Fibroblast of lung (primary cell): ENCODE data around the gene LTBP1. TPM values are rescaled to one million over a fixed set of nuclear protein-coding genes. Genes with fewer than 3 reads are reported as not detected.
A peak's percentile ranks its signal among the peaks of the same experiment; 100 is the strongest.
"Not testable (repeated sequence)": the region's sequence is repeated elsewhere in the genome, so short reads cannot be mapped to it uniquely, and the experiment has no call there.

Experiments
- DNase-seq, 2 donors: peaks; one replicate each; pipeline versions ENCODE4 v3.0.0 to v3.0.0-alpha.2; 2010; ENCODE audit warnings: low read depth in 2 of 2
- H2AFZ ChIP-seq: 2 replicates; pipeline ENCODE4 v1.5.1; 2012; ENCODE audit warnings: low read length, control low read depth, inconsistent platforms
- H3K27ac ChIP-seq: 2 replicates; pipeline ENCODE4 v1.5.1; 2011; ENCODE audit warnings: low read length, control low read depth; ENCODE audit not compliant: insufficient read depth
- H3K27me3 ChIP-seq: 2 replicates; pipeline ENCODE4 v1.5.1; 2011; ENCODE audit warnings: mild to moderate bottlenecking, low read length; ENCODE audit not compliant: control insufficient read depth, insufficient read depth
- H3K36me3 ChIP-seq: 2 replicates; pipeline ENCODE4 v1.5.1; 2011; ENCODE audit warnings: low read length; ENCODE audit not compliant: control insufficient read depth, insufficient read depth
- H3K4me1 ChIP-seq: 2 replicates; pipeline ENCODE4 v1.5.1; 2011; ENCODE audit warnings: low read length; ENCODE audit not compliant: control insufficient read depth, insufficient read depth; ENCODE audit errors: extremely low read depth
- H3K4me2 ChIP-seq: 2 replicates; pipeline ENCODE4 v1.5.1; 2011; ENCODE audit warnings: low read length, control low read depth; ENCODE audit not compliant: insufficient read depth; ENCODE audit errors: extremely low read depth
- H3K4me3 ChIP-seq, 4 experiments: fragments of 200-600 bp in 1 of 4; sonication (generic) in 1 of 4; replicated peaks in 1 of 4; 2 replicates each; pipeline ENCODE4 v1.5.1; 2011 to 2016; ENCODE audit warnings: low read length in 4 of 4, low read depth in 3 of 4, mild to moderate bottlenecking in 3 of 4, control low read depth in 2 of 4, inconsistent platforms in 1 of 4, mixed read lengths in 1 of 4; ENCODE audit not compliant: insufficient read depth in 1 of 4; ENCODE audit errors: control extremely low read depth in 1 of 4
- H3K79me2 ChIP-seq: 2 replicates; pipeline ENCODE4 v1.5.1; 2012; ENCODE audit warnings: mild to moderate bottlenecking, low read length, inconsistent platforms; ENCODE audit not compliant: control insufficient read depth, insufficient read depth
- H3K9ac ChIP-seq: 2 replicates; pipeline ENCODE4 v1.5.1; 2011; ENCODE audit warnings: mild to moderate bottlenecking, low read length, control low read depth; ENCODE audit not compliant: insufficient read depth
- H3K9me3 ChIP-seq: 2 replicates; pipeline ENCODE4 v1.5.1; 2012; ENCODE audit warnings: low read depth, low read length; ENCODE audit not compliant: control insufficient read depth, insufficient read depth
- H4K20me1 ChIP-seq: 2 replicates; pipeline ENCODE4 v1.5.1; 2011; ENCODE audit warnings: low read length; ENCODE audit not compliant: control insufficient read depth, insufficient read depth; ENCODE audit errors: extremely low read depth
- CTCF ChIP-seq, 2 donors: IDR thresholded peaks in 1 of 2; conservative IDR thresholded peaks in 1 of 2; 1 replicate in 1 of 2; 2 replicates in 1 of 2; pipeline ENCODE4 v1.5.1; 2011 to 2012; ENCODE audit warnings: low read length in 2 of 2, control low read depth in 1 of 2, inconsistent platforms in 1 of 2, low read depth in 1 of 2, mild to moderate bottlenecking in 1 of 2
- EZH2 ChIP-seq: IDR thresholded peaks from 2 replicates; pipeline ENCODE4 v1.5.1; 2012; ENCODE audit warnings: low read length, control low read depth, mild to moderate bottlenecking; ENCODE audit errors: missing control alignments
- polyA plus RNA-seq, 2 donors: library from polyadenylated mRNA; depleted of rRNA in 1 of 2; stranded (reverse) in 1 of 2; unstranded in 1 of 2; fragments of >200 nt; gene quantifications; 2 replicates each; pipeline ENCODE4 v1.2.1, GENCODE V29; 2011 to 2012; ENCODE audit warnings: missing spikeins in 1 of 2
- total RNA-seq: library from RNA; depleted of rRNA; stranded (reverse); fragments of >200 nt; gene quantifications from 2 replicates; pipeline ENCODE4 v1.2.1, GENCODE V29; 2014

Gene LTBP1
- total and polyA plus RNA-seq, 2 donors (not counting 1 experiment from before 2014, with no cell fraction given), result 254 to 324 TPM

GRCh38 chr2:32910883-32911598, 35.7 kb upstream of the LTBP1 start:
- TF ChIP-seq CTCF (conservative IDR thresholded peaks at IDR 0.05 in 1 of 2, IDR thresholded peaks at IDR 0.05 in 1 of 2; ENCODE audit: low read depth in 1 of 2, low read length in 2 of 2) (no peak), EZH2 (no peak)
- Histone ChIP-seq H4K20me1 (no peaks in the 10 kb centered on the region), H3K4me3 (no peak overlapping the region), H3K9me3 (no peaks in the 10 kb centered on the region), H3K4me1 (no peaks in the 10 kb centered on the region), H3K36me3 (no peaks in the 10 kb centered on the region), H3K9ac (no peak overlapping the region), H3K27ac (no peak overlapping the region), H3K79me2 (no peaks in the 10 kb centered on the region), H3K27me3 (no peaks in the 10 kb centered on the region), H2AFZ (no peak overlapping the region), H3K4me2 (no peak overlapping the region)
- peak in 1 of 2 donors; percentile 47 for DNase-seq

- H3K79me2 ChIP-seq, result no peaks in the 10 kb centered on the region
- H3K27ac ChIP-seq, result no peak overlapping the region
- H3K27me3 ChIP-seq, result no peaks in the 10 kb centered on the region
- H3K4me3 ChIP-seq, result no peak overlapping the region
- no peak for TF ChIP-seq CTCF (conservative IDR thresholded peaks at IDR 0.05 in 1 of 2, IDR thresholded peaks at IDR 0.05 in 1 of 2; ENCODE audit: low read depth in 1 of 2, low read length in 2 of 2)
- TF ChIP-seq EZH2, result no peak
- DNase-seq, result no peak
- H2AFZ ChIP-seq, result no peak overlapping the region
- no peaks in the 10 kb centered on the region for H3K9me3 ChIP-seq
- H3K36me3 ChIP-seq, result no peaks in the 10 kb centered on the region
- no peaks in the 10 kb centered on the region for H3K4me1 ChIP-seq
- H3K9ac ChIP-seq, result no peak overlapping the region
- no peak overlapping the region for H3K4me2 ChIP-seq
- H4K20me1 ChIP-seq, result no peaks in the 10 kb centered on the region
Observed at GRCh38 chr2:32915694-32916093, 31.1 kb upstream of the LTBP1 start.

DNA sequence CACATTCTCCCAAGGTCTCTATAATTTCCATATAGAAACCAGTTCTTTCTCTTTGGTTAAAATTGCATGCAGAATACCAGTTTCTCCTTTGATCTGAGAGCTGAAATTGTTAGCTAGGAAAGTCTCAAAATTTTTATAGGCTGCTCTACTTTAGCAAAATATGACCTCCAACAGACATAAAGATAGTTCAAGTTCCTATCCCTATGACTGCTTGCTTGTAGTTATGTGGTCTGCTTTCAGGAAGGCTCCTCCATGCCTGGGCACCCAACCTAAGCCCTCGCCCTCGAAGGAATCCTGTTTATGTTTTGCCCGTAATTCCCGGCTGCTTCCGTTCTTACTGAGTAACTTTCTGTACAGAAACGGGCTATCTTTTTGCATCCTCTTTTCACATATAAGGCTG, 28.0 kb upstream of the LTBP1 start:
- Histone ChIP-seq H3K79me2 (no peaks in the 10 kb centered on the region), H3K9ac (no peak overlapping the region), H3K27ac (no peak overlapping the region), H4K20me1 (no peaks in the 10 kb centered on the region), H3K27me3 (peaks cover 4% of the 10 kb centered on the region), H3K4me1 (no peaks in the 10 kb centered on the region), H3K36me3 (no peaks in the 10 kb centered on the region), H3K4me3 (no peak overlapping the region), H3K9me3 (no peaks in the 10 kb centered on the region), H3K4me2 (no peak overlapping the region), H2AFZ (no peak overlapping the region)
- DNase-seq, result no peak
- TF ChIP-seq EZH2 (no peak), CTCF (conservative IDR thresholded peaks at IDR 0.05 in 1 of 2, IDR thresholded peaks at IDR 0.05 in 1 of 2; ENCODE audit: low read depth in 1 of 2, low read length in 2 of 2) (no peak)

DNA sequence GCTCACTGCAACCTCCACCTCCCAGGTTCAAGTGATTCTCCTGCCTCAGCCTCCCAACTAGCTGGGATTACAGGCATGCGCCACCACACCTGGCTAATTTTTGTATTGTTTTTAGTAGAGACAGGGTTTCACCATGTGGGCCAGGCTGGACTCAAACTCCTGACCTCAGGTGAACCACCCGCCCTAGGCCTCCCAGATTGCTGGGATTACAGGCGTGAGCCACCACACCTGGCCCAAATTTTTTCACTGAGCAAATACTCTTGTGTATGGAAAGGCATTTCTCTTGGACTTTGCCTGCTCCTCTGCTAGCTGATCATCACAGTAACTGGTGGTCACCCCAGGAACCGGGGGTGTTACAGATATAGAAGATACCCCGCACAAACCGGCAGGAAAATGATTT, 26.9 kb upstream of the LTBP1 start:
- H3K79me2 ChIP-seq, H4K20me1 ChIP-seq, H2AFZ ChIP-seq, H3K36me3 ChIP-seq, H3K27me3 ChIP-seq, H3K4me2 ChIP-seq, H3K4me1 ChIP-seq, H3K9ac ChIP-seq, H3K4me3 ChIP-seq, H3K27ac ChIP-seq, DNase-seq, H3K9me3 ChIP-seq: not testable (repeated sequence)

DNA sequence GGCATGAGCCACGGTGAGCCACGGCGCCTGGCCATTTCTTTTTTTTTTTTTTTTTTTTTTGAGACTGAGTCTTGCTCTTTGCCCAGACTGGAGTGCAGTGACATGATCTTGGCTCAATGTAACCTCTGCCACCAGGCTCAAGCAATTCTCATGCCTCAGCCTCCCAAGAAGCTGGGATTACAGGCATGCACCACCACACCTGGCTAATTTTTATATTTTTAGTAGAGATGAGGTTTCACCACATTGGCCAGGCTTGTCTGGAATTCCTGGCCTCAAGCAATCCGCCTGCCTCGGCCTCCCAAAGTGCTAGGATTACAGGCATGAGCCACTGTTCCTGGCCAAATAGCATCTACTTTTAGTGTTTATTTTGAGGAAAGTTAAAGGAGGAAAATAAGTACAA, 25.3 kb upstream of the LTBP1 start:
- H3K4me3 ChIP-seq, H3K4me1 ChIP-seq, H3K79me2 ChIP-seq, DNase-seq, H2AFZ ChIP-seq, H3K36me3 ChIP-seq, H3K4me2 ChIP-seq, H3K9ac ChIP-seq, H3K27me3 ChIP-seq, H3K27ac ChIP-seq, H4K20me1 ChIP-seq, H3K9me3 ChIP-seq: not testable (repeated sequence)
